Astrocyte of the cerebellum (primary cell): Measurements from ENCODE around the gene DEPDC5.

Experiments
- DNase-seq: peaks from one replicate; pipeline ENCODE4 v3.0.0-alpha.2; 2011; ENCODE audit warnings: low read depth
- H3K4me3 ChIP-seq: 2 replicates; pipeline ENCODE4 v1.5.1; 2011; ENCODE audit warnings: mild to moderate bottlenecking, low read depth, low read length, moderate library complexity
- CTCF ChIP-seq: IDR thresholded peaks from 2 replicates; pipeline ENCODE4 v1.5.1; 2012; ENCODE audit warnings: low read length, low read depth, moderate library complexity, mild to moderate bottlenecking; ENCODE audit errors: missing control alignments
- in situ Hi-C: cut with HindIII; loops from 2 replicates; pipeline ENCODE4 v1.10.0; 2017; ENCODE audit warnings: low sequenced_read_pairs

Gene DEPDC5

GRCh38 chr22:31821572-31821971 lies 67.8 kb downstream of the DEPDC5 start:
- no peak for TF ChIP-seq CTCF
- no peak for DNase-seq
- in situ Hi-C loops = no loop called here
- no peak overlapping the region for H3K4me3 ChIP-seq

- no peak for DNase-seq
- TF ChIP-seq CTCF = no peak
- no peak overlapping the region for H3K4me3 ChIP-seq
- in situ Hi-C loops = no loop called here
Observed at GRCh38 chr22:31822523-31822922, 68.7 kb downstream of the DEPDC5 start.

- no peak for TF ChIP-seq CTCF
- H3K4me3 ChIP-seq = no peak overlapping the region
- DNase-seq = no peak
- in situ Hi-C loops = no loop called here
Observed at GRCh38 chr22:31825513-31825912, 71.7 kb downstream of the DEPDC5 start.

- H3K4me3 ChIP-seq = no peak overlapping the region
- TF ChIP-seq CTCF = no peak
- no peak for DNase-seq
- in situ Hi-C loops = no loop called here
Observed at GRCh38 chr22:31826443-31826842, 72.6 kb downstream of the DEPDC5 start.

- DNase-seq = no peak
- H3K4me3 ChIP-seq = no peak overlapping the region
- in situ Hi-C loops = no loop called here
- TF ChIP-seq CTCF = no peak
Observed at GRCh38 chr22:31828739-31829138, 74.9 kb downstream of the DEPDC5 start.

GRCh38 chr22:31829505-31829904 lies 75.7 kb downstream of the DEPDC5 start:
- in situ Hi-C loops = no loop called here
- no peak for TF ChIP-seq CTCF
- DNase-seq = peak; percentile 74
- H3K4me3 ChIP-seq = no peak overlapping the region

GRCh38 chr22:31830721-31831070 lies 76.9 kb downstream of the DEPDC5 start:
- no peak overlapping the region for H3K4me3 ChIP-seq
- no peak for TF ChIP-seq CTCF
- in situ Hi-C loops = no loop called here
- no peak for DNase-seq
